NCI-H2081 (cell line): Measurements from ENCODE around the gene TMC2.
"Not testable (repeated sequence)": the region's sequence is repeated elsewhere in the genome, so short reads cannot be mapped to it uniquely, and the experiment has no call there.

Source experiments
- DNase-seq, 2 experiments: peaks; one replicate each; lab custom pipeline; 2025; lab: John Stamatoyannopoulos, UW

Gene TMC2

GRCh38 chr20:2536560-2536986 lies at the start of gene TMC2:
TSS of gene TMC2 (plus strand) at chr20:2536573. CDS start at chr20:2536622, 49 bp downstream.
- DNase-seq: no peak

- not testable (repeated sequence) for DNase-seq
These were observed 33.5 kb upstream of the TMC2 start for GRCh38 chr20:2502808-2503384.

- DNase-seq: not testable (repeated sequence)
These were observed 31.6 kb upstream of the TMC2 start for GRCh38 chr20:2504803-2505202.

GRCh38 chr20:2506426-2506825 lies 29.9 kb upstream of the TMC2 start:
- not testable (repeated sequence) for DNase-seq

- DNase-seq: no peak
These were observed 28.9 kb upstream of the TMC2 start for GRCh38 chr20:2507464-2507863.

GRCh38 chr20:2507875-2508630 lies 28.3 kb upstream of the TMC2 start:
- no peak for DNase-seq

GRCh38 chr20:2508631-2509467 lies 27.5 kb upstream of the TMC2 start, which contains the start of gene ZNF343:
TSS of gene ZNF343 (minus strand) at chr20:2508915. CDS start at chr20:2493895, 15,020 bp downstream.
- peak; percentile 66 to 85 for DNase-seq

- no peak for DNase-seq
These were observed 26.9 kb upstream of the TMC2 start for GRCh38 chr20:2509468-2509781.

- DNase-seq: no peak
These were observed 26.6 kb upstream of the TMC2 start for GRCh38 chr20:2509794-2510193.

- no peak for DNase-seq
These were observed 21.2 kb upstream of the TMC2 start for GRCh38 chr20:2515203-2515602.

GRCh38 chr20:2516399-2516798 lies 20.0 kb upstream of the TMC2 start:
- no peak for DNase-seq

- no peak for DNase-seq
These were observed 18.3 kb upstream of the TMC2 start for GRCh38 chr20:2518096-2518495.

- DNase-seq: no peak
These were observed 17.8 kb upstream of the TMC2 start for GRCh38 chr20:2518558-2518957.

GRCh38 chr20:2519115-2519809 lies 17.1 kb upstream of the TMC2 start:
- no peak for DNase-seq

GRCh38 chr20:2520617-2521016 lies 15.8 kb upstream of the TMC2 start:
- DNase-seq: no peak

GRCh38 chr20:2521369-2522305 lies 14.7 kb upstream of the TMC2 start:
- peak in 1 of 2 experiments; percentile 27 for DNase-seq

GRCh38 chr20:2522826-2523429 lies 13.4 kb upstream of the TMC2 start:
- not testable (repeated sequence) for DNase-seq

GRCh38 chr20:2523919-2524708 lies 12.3 kb upstream of the TMC2 start:
- peak; percentile 71 to 72 for DNase-seq

- DNase-seq: peak; percentile 29 to 48
These were observed 11.5 kb upstream of the TMC2 start for GRCh38 chr20:2524709-2525506.
